CD4-positive, alpha-beta T cell treated with Interferon alpha-2 for 1 hour (primary cell): ENCODE data around the gene LGMN.
A peak's percentile ranks its signal among the peaks of the same experiment; 100 is the strongest.
"Not testable (repeated sequence)": the region's sequence is repeated elsewhere in the genome, so short reads cannot be mapped to it uniquely, and the experiment has no call there.

ENCODE experiments used
- DNase-seq, 2 donors: peaks; one replicate each; pipeline ENCODE4 v3.0.0-alpha.2; 2020 to 2022

LGMN gene

DNA sequence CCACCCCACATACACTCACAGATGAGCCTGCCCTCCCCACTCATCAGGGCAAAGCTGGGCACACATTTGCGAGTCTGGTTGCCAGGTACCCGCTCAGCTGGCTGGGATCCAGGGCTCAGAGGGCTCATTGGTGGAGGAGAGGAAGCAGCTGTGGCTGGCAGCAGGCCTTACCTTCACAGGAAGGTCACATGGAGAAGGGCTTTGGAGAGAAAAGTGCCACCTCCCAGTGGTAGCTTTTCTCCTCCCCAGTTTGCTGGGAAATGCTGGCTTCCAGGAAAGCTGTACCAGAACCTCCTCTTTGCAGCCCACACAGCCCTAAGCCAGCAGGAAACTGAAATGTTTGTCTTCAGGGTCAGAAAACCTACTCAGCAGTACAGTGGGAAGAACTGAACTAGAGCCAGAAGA, 55.6 kb downstream of the LGMN start:
- DNase-seq: peak in 1 of 2 donors; percentile 37

GRCh38 chr14:92690171-92691011, 58.0 kb downstream of the LGMN start:
- no peak for DNase-seq

DNA sequence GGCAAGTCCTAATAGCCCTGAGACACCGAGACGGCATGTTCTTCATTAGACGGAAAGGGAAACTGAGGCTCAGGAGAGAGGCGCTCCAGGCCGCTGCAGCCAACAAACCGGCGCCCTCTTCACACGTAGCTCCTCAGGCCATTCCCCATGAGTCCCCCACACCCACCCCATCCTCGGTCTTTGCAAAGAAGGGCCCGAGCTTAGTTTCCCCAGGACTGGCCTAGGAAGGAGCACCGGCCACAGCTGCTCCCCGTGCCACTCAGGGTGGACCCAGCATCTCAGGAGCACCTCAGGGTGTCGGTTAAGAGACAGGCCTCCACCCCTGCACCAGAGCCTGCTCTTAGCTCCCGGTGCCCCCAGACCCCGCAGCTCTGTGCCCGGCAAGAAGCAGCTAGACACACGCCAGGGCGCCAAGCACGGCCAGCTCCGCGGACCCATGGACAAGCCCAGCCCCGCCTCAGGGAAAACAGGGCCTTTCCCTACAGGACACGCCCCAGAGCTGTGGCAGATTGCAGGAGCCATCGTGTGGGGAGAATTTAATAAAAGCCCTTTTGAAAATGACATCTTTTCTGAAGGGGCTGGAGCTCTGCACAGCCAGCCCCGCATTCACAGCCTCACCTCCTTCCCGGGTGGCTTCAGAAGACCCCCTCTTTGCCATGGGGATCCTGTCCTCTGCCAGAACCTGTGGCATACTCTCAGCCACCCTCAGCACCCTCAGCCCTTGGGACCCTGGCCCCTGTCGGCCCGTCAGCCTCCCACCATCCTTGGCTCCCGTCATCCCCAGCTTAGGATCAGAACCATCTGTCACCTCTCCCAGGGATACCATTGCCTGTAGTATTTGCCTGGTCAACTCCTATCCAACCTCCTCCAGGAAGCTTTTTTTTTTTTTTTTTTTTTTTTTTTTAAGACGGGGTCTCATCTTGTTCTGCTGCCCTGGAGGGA, 59.7 kb downstream of the LGMN start:
- no peak for DNase-seq

DNA sequence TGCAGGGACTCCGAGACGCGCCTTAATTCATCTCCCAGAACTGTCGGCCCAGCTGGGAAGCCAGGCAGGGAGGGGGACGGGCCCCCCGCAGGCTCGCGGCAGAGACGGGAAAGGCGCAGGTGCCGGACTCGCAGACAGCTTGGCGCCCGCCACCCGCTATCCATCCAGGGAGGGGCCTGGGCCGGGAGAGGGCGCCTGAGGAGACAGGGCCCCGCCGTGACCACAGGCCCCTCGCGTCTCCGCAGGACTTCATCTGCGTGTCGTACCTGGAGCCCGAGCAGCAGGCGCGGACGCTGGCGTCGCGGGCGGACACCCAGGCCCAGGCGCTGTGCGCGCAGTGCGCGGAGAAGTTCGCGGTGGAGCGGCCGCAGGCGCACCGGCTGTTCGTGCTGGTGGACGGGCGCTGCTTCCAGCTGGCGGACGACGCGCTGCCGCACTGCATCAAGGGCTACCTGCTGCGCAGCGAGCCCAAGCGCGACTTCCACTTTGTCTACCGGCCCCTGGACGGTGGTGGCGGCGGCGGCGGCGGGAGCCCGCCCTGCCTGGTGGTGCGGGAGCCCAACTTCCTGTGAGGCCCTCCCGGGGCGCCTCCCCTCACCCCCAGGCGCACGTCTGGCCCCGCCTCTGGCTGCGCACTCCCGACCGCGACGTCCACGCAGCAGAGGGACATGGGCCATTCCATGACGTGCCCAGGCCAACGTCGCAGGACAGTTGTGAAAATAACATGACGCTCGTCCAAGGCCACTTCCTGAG, 60.6 kb downstream of the LGMN start:
- no peak for DNase-seq

- peak; percentile 55 to 74 for DNase-seq
Observed at GRCh38 chr14:92686900-92687427, 61.5 kb downstream of the LGMN start.

- DNase-seq: no peak
Observed at GRCh38 chr14:92686411-92686899, 62.0 kb downstream of the LGMN start.

DNA sequence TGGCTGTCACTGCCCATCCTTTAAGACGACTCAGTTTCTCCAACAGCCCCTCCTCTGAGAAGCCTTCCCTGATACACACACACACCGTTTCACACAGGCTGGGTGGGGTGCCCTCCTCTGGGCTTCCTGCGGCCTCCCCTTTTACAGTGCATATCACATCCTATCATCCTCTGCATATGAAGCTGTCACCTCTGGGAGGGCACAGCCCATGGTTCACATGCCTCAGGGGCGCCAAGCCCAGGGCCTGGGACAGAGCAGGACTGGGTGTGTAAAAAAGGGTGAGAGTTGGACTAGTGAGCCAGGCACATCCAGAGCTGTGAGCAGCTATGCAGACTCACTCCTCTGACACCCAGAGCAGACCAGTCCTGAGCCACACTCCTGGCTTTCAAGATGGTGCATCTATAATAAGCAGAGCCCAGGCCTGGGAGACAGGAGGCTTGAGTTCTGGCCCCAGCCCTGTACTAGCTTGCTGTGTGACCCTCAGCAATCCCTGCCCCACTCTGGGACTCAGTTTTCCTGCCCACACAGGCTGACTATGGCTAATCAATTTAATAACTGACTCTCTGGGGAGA, 62.6 kb downstream of the LGMN start:
- no peak for DNase-seq

- no peak for DNase-seq
Observed at GRCh38 chr14:92684801-92685560, 63.4 kb downstream of the LGMN start.

- no peak for DNase-seq
Observed at GRCh38 chr14:92683041-92683440, 65.4 kb downstream of the LGMN start.

GRCh38 chr14:92680781-92681650, 67.4 kb downstream of the LGMN start:
- peak; percentile 78 to 82 for DNase-seq

DNA sequence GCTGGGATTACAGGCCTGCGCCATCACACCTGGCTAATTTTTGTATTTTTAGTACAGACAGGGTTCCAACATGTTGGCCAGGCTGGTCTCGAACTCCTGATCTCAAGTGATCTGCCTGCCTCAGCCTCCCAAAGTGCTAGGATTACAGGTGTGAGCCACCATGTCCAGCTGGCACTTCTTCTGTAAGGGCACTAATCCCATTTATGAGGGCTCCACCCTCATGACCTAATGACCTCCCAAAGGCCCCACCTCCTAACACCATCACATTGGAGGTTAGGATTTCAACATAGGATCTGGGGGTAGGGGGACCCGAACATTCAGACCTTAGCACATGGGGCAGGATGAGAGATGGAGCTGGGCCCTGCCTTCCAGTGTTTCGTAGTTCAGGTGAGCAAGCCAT, 68.1 kb downstream of the LGMN start:
- DNase-seq: not testable (repeated sequence)

GRCh38 chr14:92679246-92679645, 69.2 kb downstream of the LGMN start:
- no peak for DNase-seq

DNA sequence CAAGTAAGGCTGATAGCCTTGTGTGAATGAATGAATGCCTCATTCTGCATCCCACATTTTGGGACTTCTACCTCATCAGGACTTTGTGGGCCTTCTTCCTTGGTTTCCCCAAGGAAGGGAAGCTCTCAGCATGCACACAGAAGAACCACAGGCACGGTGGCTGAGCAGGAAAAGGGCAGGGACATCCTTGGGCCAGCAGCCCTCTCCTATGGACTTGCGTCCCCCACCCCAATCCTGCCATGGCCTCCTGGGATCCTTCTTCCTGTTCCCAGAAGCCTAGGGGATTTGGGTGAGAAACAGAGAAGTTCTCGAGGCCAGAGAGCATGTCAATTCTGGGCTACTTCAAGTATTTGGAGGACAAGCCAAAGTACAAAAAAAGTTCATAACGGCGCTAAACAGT, 69.7 kb downstream of the LGMN start:
- peak in 1 of 2 donors; percentile 1 for DNase-seq

DNA sequence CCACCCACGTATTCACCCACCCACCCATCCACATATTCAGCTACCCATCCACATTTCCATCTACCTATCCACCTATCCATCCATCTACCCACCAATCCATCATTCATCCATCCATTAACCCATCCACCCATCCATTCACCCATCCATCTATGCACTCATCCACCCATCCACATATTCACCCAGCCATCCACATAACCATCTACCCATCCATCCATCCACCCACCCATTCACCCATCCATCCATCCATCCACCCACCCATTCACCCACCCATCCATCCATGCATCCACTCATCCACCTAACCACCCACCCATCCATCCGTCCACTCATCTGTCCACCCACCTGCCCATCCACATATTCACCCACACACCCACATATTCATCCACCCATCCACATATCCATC, 70.5 kb downstream of the LGMN start:
- DNase-seq: no peak

GRCh38 chr14:92677087-92677668, 71.2 kb downstream of the LGMN start:
- DNase-seq: peak in 1 of 2 donors; percentile 29

DNA sequence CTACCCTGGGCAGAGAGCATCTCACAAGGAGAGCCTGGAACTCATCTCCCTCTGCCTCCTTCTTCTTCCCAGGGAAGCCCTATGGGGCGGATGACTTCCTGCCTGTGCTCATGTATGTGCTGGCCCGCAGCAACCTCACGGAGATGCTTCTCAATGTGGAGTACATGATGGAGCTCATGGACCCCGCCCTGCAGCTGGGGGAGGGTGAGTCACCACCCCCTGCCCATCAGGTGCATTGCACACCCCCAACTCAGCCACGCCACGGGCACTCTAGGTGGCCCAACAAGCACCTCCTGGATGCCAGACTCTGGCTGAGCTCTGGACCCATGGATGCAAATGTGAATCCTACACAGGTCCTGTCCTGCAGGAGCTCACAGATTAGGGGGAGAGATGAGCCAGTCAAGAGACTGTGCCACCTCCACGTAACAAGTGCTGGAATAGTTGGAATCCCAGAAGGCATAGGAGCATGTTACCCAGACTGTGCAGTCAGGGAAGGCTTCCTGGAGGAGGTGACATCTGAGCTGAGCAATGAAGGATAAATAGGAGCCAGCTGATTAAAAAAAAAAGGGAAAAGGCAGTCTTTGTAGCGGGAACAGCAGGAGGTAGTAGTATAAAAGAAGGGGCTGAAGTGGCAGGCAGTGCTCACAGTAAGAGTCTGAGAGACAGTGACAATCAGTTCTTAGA, 71.9 kb downstream of the LGMN start:
- peak in 1 of 2 donors; percentile 1 for DNase-seq

DNA sequence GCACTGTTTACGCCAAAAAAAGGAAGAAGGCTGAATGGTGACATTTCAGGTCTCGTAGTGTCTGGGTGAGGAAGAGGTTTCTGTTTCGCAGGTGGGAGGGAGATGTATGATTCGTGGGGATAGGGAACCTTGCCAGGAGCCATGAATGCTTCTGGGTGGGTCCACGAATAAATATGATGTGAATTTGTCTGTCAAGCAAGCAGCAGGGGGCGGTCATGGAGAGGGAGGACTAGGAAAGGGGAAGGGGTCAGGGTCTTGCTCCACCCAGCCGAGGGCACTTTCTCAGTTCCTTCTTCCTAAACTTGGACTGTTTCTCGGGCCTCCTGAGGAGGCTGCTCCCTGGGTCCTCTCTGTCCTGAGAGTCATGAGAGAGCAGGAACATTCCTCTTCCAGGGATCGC, 72.5 kb downstream of the LGMN start:
- DNase-seq: peak in 1 of 2 donors; percentile 40

GRCh38 chr14:92675421-92675820, 73.0 kb downstream of the LGMN start:
- DNase-seq: no peak

- DNase-seq: no peak
Observed at GRCh38 chr14:92673601-92674150, 74.8 kb downstream of the LGMN start.
